AG09319 (cell line): ENCODE measurements around the gene FRY.

Source experiments
- DNase-seq: peaks from one replicate; pipeline ENCODE4 v3.0.0-alpha.2; 2010; ENCODE audit warnings: low read depth; ENCODE audit errors: extremely low read depth
- CTCF ChIP-seq: IDR thresholded peaks from 2 replicates; pipeline ENCODE4 v1.5.1; 2011; ENCODE audit warnings: low read depth, mild to moderate bottlenecking, inconsistent platforms, low read length, moderate library complexity

The FRY gene

GRCh38 chr13:32214071-32214470 lies 182.5 kb downstream of the FRY start:
- no peak for DNase-seq
- TF ChIP-seq CTCF: no peak

- DNase-seq: no peak
- no peak for TF ChIP-seq CTCF
Measured at GRCh38 chr13:32216281-32216680, 184.7 kb downstream of the FRY start.

- no peak for DNase-seq
- no peak for TF ChIP-seq CTCF
Measured at GRCh38 chr13:32222046-32222676, 190.6 kb downstream of the FRY start.

GRCh38 chr13:32224916-32225315 lies 193.3 kb downstream of the FRY start:
- no peak for DNase-seq
- TF ChIP-seq CTCF: no peak

- DNase-seq: peak; percentile 46
- TF ChIP-seq CTCF: no peak
Measured at GRCh38 chr13:32225481-32225931, 193.9 kb downstream of the FRY start.

- TF ChIP-seq CTCF: no peak
Measured at GRCh38 chr13:32228330-32229041, 196.9 kb downstream of the FRY start.

GRCh38 chr13:32229443-32229842 lies 197.9 kb downstream of the FRY start:
- DNase-seq: no peak
- no peak for TF ChIP-seq CTCF

More at GRCh38 chr13:32228330-32229041, 196.9 kb downstream of the FRY start:
- DNase-seq: no peak
